Measurements from ENCODE around the gene GABBR1.

DNA sequence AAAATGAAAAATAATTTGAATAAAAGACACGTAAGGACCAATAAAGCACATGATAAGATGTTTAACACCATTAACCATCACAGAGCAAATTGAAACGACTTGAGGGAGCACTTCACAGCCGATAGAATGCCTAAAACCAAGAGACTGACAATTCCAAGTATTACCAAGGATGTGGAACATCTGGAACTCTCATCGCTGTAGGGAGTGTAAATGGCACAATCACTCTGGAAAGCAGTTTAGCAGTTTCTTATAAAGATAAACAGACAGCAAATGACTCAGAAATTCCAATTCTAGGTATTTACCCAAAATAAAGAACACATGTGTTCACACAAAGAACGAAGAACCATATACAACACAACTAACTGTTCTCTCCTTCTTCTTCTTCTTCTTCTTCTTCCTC lies 65.0 kb downstream of the GABBR1 start:
- TF ChIP-seq, protein P1, sequence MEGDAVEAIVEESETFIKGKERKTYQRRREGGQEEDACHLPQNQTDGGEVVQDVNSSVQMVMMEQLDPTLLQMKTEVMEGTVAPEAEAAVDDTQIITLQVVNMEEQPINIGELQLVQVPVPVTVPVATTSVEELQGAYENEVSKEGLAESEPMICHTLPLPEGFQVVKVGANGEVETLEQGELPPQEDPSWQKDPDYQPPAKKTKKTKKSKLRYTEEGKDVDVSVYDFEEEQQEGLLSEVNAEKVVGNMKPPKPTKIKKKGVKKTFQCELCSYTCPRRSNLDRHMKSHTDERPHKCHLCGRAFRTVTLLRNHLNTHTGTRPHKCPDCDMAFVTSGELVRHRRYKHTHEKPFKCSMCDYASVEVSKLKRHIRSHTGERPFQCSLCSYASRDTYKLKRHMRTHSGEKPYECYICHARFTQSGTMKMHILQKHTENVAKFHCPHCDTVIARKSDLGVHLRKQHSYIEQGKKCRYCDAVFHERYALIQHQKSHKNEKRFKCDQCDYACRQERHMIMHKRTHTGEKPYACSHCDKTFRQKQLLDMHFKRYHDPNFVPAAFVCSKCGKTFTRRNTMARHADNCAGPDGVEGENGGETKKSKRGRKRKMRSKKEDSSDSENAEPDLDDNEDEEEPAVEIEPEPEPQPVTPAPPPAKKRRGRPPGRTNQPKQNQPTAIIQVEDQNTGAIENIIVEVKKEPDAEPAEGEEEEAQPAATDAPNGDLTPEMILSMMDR (optimal IDR thresholded peaks at IDR 0.05 in 1 of 3, IDR thresholded peaks at IDR 0.05 in 1 of 3, conservative IDR thresholded peaks at IDR 0.05 in 1 of 3; ENCODE audit: extremely low read depth in 1 of 3, insufficient read depth in 2 of 3, low read length in 3 of 3), result no peak
- TF ChIP-seq EZH2 (IDR thresholded peaks at IDR 0.05; ENCODE audit: low read length), result no peak

Data from keratinocyte (primary cell).